ENCODE measurements around the gene SH3PXD2B.

SH3PXD2B gene

GRCh38 chr5:172493461-172493860 lies 39.1 kb upstream of the SH3PXD2B start:
- H3K9ac ChIP-seq (ENCODE audit: low read length) = no peak overlapping the region
- no peak overlapping the region for H3K4me3 ChIP-seq (ENCODE audit: low read depth in 1 of 2, low read length in 2 of 2)
- H3K27ac ChIP-seq (ENCODE audit: low read depth, low read length) = no peak overlapping the region
- H3K9me3 ChIP-seq (ENCODE audit: low read length) = no peaks in the 10 kb centered on the region
- H3K4me1 ChIP-seq (ENCODE audit: insufficient read depth, low read length) = peaks cover 8% of the 10 kb centered on the region
- H3K36me3 ChIP-seq (ENCODE audit: insufficient read depth, low read length) = no peaks in the 10 kb centered on the region
- H3K27me3 ChIP-seq (ENCODE audit: control insufficient read depth in 1 of 2, insufficient read depth in 2 of 2, low read length in 2 of 2) = no peaks in the 10 kb centered on the region

GRCh38 chr5:172493002-172493401 lies 38.7 kb upstream of the SH3PXD2B start:
- H3K9ac ChIP-seq (ENCODE audit: low read length) = no peak overlapping the region
- H3K9me3 ChIP-seq (ENCODE audit: low read length) = no peaks in the 10 kb centered on the region
- no peaks in the 10 kb centered on the region for H3K36me3 ChIP-seq (ENCODE audit: insufficient read depth, low read length)
- no peak overlapping the region for H3K4me3 ChIP-seq (ENCODE audit: low read depth in 1 of 2, low read length in 2 of 2)
- H3K27ac ChIP-seq (ENCODE audit: low read depth, low read length) = no peak overlapping the region
- peaks cover 8% of the 10 kb centered on the region for H3K4me1 ChIP-seq (ENCODE audit: insufficient read depth, low read length)
- H3K27me3 ChIP-seq (ENCODE audit: control insufficient read depth in 1 of 2, insufficient read depth in 2 of 2, low read length in 2 of 2) = no peaks in the 10 kb centered on the region

GRCh38 chr5:172492097-172492840 lies 37.9 kb upstream of the SH3PXD2B start:
- H3K9ac ChIP-seq (ENCODE audit: low read length) = no peak overlapping the region
- no peaks in the 10 kb centered on the region for H3K27me3 ChIP-seq (ENCODE audit: control insufficient read depth in 1 of 2, insufficient read depth in 2 of 2, low read length in 2 of 2)
- no peak overlapping the region for H3K27ac ChIP-seq (ENCODE audit: low read depth, low read length)
- H3K36me3 ChIP-seq (ENCODE audit: insufficient read depth, low read length) = no peaks in the 10 kb centered on the region
- no peaks in the 10 kb centered on the region for H3K9me3 ChIP-seq (ENCODE audit: low read length)
- H3K4me1 ChIP-seq (ENCODE audit: insufficient read depth, low read length) = peaks cover 6% of the 10 kb centered on the region
- no peak overlapping the region for H3K4me3 ChIP-seq (ENCODE audit: low read depth in 1 of 2, low read length in 2 of 2)

GRCh38 chr5:172491481-172491880 lies 37.2 kb upstream of the SH3PXD2B start:
- Histone ChIP-seq H3K36me3 (ENCODE audit: insufficient read depth, low read length) (no peaks in the 10 kb centered on the region), H3K4me1 (ENCODE audit: insufficient read depth, low read length) (no peaks in the 10 kb centered on the region), H3K9ac (ENCODE audit: low read length) (no peak overlapping the region), H3K9me3 (ENCODE audit: low read length) (no peaks in the 10 kb centered on the region), H3K27ac (ENCODE audit: low read depth, low read length) (no peak overlapping the region), H3K27me3 (ENCODE audit: control insufficient read depth in 1 of 2, insufficient read depth in 2 of 2, low read length in 2 of 2) (no peaks in the 10 kb centered on the region), H3K4me3 (ENCODE audit: low read depth in 1 of 2, low read length in 2 of 2) (no peak overlapping the region)

GRCh38 chr5:172490514-172491461 lies 36.5 kb upstream of the SH3PXD2B start:
- no peak overlapping the region for H3K27ac ChIP-seq (ENCODE audit: low read depth, low read length)

GRCh38 chr5:172488221-172488620 lies 33.9 kb upstream of the SH3PXD2B start:
- H3K36me3 ChIP-seq (ENCODE audit: insufficient read depth, low read length) = no peaks in the 10 kb centered on the region
- no peak overlapping the region for H3K9ac ChIP-seq (ENCODE audit: low read length)
- no peak overlapping the region for H3K27ac ChIP-seq (ENCODE audit: low read depth, low read length)
- H3K27me3 ChIP-seq (ENCODE audit: control insufficient read depth in 1 of 2, insufficient read depth in 2 of 2, low read length in 2 of 2) = no peaks in the 10 kb centered on the region
- no peaks in the 10 kb centered on the region for H3K9me3 ChIP-seq (ENCODE audit: low read length)
- H3K4me1 ChIP-seq (ENCODE audit: insufficient read depth, low read length) = no peaks in the 10 kb centered on the region
- no peak overlapping the region for H3K4me3 ChIP-seq (ENCODE audit: low read depth in 1 of 2, low read length in 2 of 2)

More at GRCh38 chr5:172490514-172491461, 36.5 kb upstream of the SH3PXD2B start:
- no peaks in the 10 kb centered on the region for H3K9me3 ChIP-seq (ENCODE audit: low read length)
- no peaks in the 10 kb centered on the region for H3K36me3 ChIP-seq (ENCODE audit: insufficient read depth, low read length)
- H3K4me1 ChIP-seq (ENCODE audit: insufficient read depth, low read length) = no peaks in the 10 kb centered on the region
- H3K27me3 ChIP-seq (ENCODE audit: control insufficient read depth in 1 of 2, insufficient read depth in 2 of 2, low read length in 2 of 2) = no peaks in the 10 kb centered on the region
- H3K4me3 ChIP-seq (ENCODE audit: low read depth in 1 of 2, low read length in 2 of 2) = no peak overlapping the region
- no peak overlapping the region for H3K9ac ChIP-seq (ENCODE audit: low read length)

- Histone ChIP-seq H3K4me3 (ENCODE audit: low read depth in 1 of 2, low read length in 2 of 2) (no peak overlapping the region), H3K9ac (ENCODE audit: low read length) (no peak overlapping the region), H3K27me3 (ENCODE audit: control insufficient read depth in 1 of 2, insufficient read depth in 2 of 2, low read length in 2 of 2) (no peaks in the 10 kb centered on the region), H3K36me3 (ENCODE audit: insufficient read depth, low read length) (no peaks in the 10 kb centered on the region), H3K4me1 (ENCODE audit: insufficient read depth, low read length) (no peaks in the 10 kb centered on the region), H3K9me3 (ENCODE audit: low read length) (no peaks in the 10 kb centered on the region), H3K27ac (ENCODE audit: low read depth, low read length) (no peak overlapping the region)
These were observed 33.3 kb upstream of the SH3PXD2B start for GRCh38 chr5:172487671-172488070.

- Histone ChIP-seq H3K36me3 (ENCODE audit: insufficient read depth, low read length) (no peaks in the 10 kb centered on the region), H3K4me1 (ENCODE audit: insufficient read depth, low read length) (no peaks in the 10 kb centered on the region), H3K27me3 (ENCODE audit: control insufficient read depth in 1 of 2, insufficient read depth in 2 of 2, low read length in 2 of 2) (no peaks in the 10 kb centered on the region), H3K9ac (ENCODE audit: low read length) (no peak overlapping the region), H3K27ac (ENCODE audit: low read depth, low read length) (no peak overlapping the region), H3K9me3 (ENCODE audit: low read length) (no peaks in the 10 kb centered on the region), H3K4me3 (ENCODE audit: low read depth in 1 of 2, low read length in 2 of 2) (no peak overlapping the region)
These were observed 32.6 kb upstream of the SH3PXD2B start for GRCh38 chr5:172486912-172487311.

GRCh38 chr5:172486451-172486850 lies 32.1 kb upstream of the SH3PXD2B start:
- H3K9me3 ChIP-seq (ENCODE audit: low read length) = no peaks in the 10 kb centered on the region
- no peaks in the 10 kb centered on the region for H3K36me3 ChIP-seq (ENCODE audit: insufficient read depth, low read length)
- no peaks in the 10 kb centered on the region for H3K4me1 ChIP-seq (ENCODE audit: insufficient read depth, low read length)
- H3K9ac ChIP-seq (ENCODE audit: low read length) = no peak overlapping the region
- no peak overlapping the region for H3K27ac ChIP-seq (ENCODE audit: low read depth, low read length)
- no peaks in the 10 kb centered on the region for H3K27me3 ChIP-seq (ENCODE audit: control insufficient read depth in 1 of 2, insufficient read depth in 2 of 2, low read length in 2 of 2)
- no peak overlapping the region for H3K4me3 ChIP-seq (ENCODE audit: low read depth in 1 of 2, low read length in 2 of 2)

GRCh38 chr5:172485511-172486202 lies 31.3 kb upstream of the SH3PXD2B start:
- no peak overlapping the region for H3K4me3 ChIP-seq (ENCODE audit: low read depth in 1 of 2, low read length in 2 of 2)
- H3K27me3 ChIP-seq (ENCODE audit: control insufficient read depth in 1 of 2, insufficient read depth in 2 of 2, low read length in 2 of 2) = no peaks in the 10 kb centered on the region
- H3K36me3 ChIP-seq (ENCODE audit: insufficient read depth, low read length) = no peaks in the 10 kb centered on the region
- H3K4me1 ChIP-seq (ENCODE audit: insufficient read depth, low read length) = no peaks in the 10 kb centered on the region
- no peak overlapping the region for H3K27ac ChIP-seq (ENCODE audit: low read depth, low read length)
- no peaks in the 10 kb centered on the region for H3K9me3 ChIP-seq (ENCODE audit: low read length)
- H3K9ac ChIP-seq (ENCODE audit: low read length) = no peak overlapping the region

- Histone ChIP-seq H3K27me3 (ENCODE audit: control insufficient read depth in 1 of 2, insufficient read depth in 2 of 2, low read length in 2 of 2) (no peaks in the 10 kb centered on the region), H3K36me3 (ENCODE audit: insufficient read depth, low read length) (no peaks in the 10 kb centered on the region), H3K27ac (ENCODE audit: low read depth, low read length) (no peak overlapping the region), H3K4me3 (ENCODE audit: low read depth in 1 of 2, low read length in 2 of 2) (no peak overlapping the region), H3K9me3 (ENCODE audit: low read length) (no peaks in the 10 kb centered on the region), H3K4me1 (ENCODE audit: insufficient read depth, low read length) (no peaks in the 10 kb centered on the region), H3K9ac (ENCODE audit: low read length) (no peak overlapping the region)
These were observed 30.3 kb upstream of the SH3PXD2B start for GRCh38 chr5:172484664-172485063.
